GM21619 (cell line): ENCODE measurements around the gene TBX22.
"Not testable (repeated sequence)": the region's sequence is repeated elsewhere in the genome, so short reads cannot be mapped to it uniquely, and the experiment has no call there.

Experiments
- ATAC-seq: cut with Tn5 transposase; IDR thresholded peaks from one replicate; pipeline ENCODE4 v1.9.1; 2021; ENCODE audit not compliant: unreplicated experiment

The TBX22 gene, protein sequence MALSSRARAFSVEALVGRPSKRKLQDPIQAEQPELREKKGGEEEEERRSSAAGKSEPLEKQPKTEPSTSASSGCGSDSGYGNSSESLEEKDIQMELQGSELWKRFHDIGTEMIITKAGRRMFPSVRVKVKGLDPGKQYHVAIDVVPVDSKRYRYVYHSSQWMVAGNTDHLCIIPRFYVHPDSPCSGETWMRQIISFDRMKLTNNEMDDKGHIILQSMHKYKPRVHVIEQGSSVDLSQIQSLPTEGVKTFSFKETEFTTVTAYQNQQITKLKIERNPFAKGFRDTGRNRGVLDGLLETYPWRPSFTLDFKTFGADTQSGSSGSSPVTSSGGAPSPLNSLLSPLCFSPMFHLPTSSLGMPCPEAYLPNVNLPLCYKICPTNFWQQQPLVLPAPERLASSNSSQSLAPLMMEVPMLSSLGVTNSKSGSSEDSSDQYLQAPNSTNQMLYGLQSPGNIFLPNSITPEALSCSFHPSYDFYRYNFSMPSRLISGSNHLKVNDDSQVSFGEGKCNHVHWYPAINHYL

DNA sequence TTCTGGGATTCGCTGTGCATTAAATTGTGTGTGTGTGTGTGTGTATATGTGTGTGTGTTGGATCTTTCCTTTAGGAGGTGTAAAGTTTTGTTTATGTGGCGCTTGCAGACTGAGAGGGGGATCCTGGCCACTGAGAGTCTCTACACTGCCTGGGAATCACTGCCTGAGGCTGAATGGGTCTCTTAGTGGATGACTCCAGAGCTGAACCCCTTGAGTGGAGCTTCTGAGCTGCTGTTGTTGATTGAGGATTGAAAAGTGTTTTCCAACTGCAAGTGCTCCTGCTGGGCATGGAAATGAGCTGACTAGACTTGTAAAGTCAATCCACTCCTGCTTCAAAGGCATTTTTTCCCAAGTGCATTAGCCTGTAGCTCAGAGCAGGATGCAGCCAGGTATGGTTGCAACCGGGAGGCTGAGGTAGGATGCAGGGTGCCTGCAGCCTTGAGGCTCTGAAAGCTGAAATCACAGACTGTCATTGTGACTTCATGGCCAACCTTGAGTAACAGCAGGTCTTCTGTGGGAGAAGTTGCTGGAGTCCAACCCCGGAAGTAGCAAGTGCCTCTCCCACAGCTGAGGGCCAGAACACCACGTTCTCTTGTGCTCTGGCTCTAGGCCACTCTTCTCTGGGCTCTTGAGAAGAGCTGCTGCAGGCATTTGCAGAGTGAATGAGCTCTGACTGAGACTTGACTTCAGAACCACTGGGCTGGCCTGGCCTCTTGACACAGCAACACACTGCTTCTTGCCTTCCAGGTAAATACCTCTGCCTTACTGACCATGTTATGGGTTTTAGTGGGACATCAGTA, at the start of gene TBX22:
Gene TBX22 (plus strand): TSS at position 613 of the 800 bp plus-strand sequence. CDS start 7,517 bp downstream, outside the sequence.
- ATAC-seq: no peak

DNA sequence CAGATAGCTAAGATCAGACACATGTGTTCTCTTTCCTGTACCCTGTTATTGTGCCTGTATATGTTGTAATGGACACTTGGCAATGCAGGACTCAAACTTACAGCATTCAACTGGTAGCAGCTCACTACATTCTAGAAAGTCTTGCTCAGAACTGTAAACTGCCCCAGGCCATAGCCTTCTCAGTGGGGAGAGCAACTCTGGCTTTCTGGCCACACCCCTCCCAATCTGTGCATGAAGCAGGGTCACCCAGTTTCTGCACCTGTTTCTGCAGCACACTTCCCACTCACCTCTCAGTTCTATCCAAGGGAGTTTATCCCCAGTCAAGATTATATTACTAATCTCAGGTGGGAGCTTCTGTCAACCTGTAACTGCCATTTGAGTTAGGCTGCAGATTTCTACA, 38.9 kb upstream of the TBX22 start:
- ATAC-seq: no peak

DNA sequence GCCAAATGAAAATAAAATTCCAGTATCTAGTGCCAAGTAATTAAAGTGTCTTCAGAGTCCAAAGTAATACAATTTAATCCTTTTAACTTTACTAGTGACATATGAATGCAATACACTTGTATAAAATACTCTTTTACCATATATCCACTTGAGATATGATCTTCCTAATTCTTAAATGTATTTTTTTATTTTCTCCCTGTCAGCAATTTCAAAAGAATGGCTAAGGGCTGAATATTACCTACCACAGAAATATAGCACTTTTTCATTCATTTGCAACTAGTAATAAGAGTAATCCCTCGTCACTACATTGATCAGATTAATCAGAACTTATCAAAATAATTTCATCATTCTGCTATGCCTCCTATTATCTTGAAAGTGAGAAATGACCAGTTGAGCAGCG, 10.1 kb upstream of the TBX22 start:
- ATAC-seq: no peak

DNA sequence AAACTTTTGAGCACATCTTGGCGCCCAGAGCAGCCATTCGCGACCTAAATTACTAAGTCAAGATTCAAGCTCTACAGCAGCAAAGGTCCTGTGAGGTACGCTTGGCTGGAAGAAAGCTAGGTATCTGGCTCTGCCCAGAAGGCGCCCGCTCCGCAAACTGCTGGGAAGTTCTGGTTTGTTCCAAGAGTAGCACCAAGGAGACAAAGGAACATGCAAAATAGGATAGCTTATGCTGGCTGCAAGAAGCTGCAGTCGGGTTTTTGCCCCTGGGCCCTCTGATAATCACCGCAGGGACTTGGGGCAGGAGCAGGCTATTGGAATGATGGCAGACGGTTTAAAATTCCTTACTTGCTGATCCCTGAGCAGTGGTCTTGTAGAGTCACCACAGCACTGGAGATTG, 3.0 kb upstream of the TBX22 start:
- ATAC-seq: no peak

DNA sequence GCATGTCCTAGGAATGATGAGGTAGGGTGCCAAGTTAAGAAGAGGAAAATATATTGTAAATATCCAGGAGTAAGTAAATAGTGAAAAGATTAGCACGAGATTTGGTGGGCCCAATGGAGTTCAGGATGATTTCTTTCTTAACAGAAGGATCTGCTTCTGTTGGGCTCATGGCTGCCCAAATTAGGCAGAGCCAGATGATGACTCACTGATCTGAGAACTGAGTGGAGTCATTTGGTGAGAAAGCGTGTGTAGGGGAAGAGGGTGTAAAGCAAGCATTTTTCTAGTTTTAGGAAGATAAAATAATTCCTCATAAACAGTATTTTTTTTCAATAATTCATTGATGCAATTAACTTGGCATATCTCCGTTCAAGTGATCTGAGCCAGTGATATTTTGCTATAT, 1.6 kb downstream of the TBX22 start:
- no peak for ATAC-seq

DNA sequence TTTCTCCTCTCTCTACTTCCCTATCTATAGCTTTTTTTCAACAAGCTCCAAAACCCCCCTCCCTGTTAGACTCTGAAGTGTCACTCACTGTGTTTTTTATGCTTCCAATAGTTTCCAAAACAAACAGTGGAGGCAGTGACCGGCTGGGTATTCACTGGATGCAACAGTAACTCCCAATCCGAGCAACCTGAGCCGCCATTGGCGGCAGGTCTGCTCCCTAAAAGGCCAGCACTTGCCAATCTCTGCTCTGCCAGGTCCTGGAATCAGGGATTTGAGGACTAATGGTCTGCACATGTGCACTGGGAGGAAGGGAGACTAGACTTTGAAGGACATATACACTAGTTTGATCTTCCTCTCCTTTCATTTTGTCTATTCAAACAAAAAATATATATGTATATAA, 7.1 kb downstream of the TBX22 start:
- no peak for ATAC-seq

DNA sequence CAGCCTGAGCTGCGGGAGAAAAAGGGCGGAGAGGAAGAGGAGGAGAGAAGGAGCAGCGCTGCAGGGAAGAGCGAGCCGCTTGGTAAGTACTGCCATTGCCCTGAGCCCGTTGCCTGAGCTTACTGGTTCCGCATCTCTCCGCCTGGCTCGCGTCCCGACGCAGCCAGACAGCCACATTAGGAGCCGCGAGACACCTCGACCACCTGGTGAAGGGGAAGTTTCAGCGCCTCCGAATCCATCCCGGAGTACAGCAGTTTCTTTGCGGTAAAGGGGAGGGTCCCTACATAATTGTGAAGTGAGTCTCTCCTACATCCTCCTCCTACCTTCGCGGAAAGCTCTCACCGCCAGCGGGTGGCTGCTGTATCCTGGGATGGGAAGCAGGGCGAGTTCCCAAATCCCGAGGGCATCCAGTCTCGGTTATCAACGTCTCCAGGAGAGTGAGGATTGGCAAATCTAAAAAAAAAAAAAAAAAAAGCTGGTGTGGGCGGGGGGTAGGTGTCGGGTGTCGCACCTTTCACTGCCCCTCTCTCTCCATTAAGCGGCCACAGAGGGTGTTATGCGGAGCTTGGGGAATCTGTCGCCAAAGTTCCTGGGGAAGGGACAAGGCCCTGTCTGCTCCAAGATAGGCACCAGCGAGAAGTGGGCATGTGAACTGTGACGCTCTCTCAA, 7.9 kb downstream of the TBX22 start:
- ATAC-seq: no peak

DNA sequence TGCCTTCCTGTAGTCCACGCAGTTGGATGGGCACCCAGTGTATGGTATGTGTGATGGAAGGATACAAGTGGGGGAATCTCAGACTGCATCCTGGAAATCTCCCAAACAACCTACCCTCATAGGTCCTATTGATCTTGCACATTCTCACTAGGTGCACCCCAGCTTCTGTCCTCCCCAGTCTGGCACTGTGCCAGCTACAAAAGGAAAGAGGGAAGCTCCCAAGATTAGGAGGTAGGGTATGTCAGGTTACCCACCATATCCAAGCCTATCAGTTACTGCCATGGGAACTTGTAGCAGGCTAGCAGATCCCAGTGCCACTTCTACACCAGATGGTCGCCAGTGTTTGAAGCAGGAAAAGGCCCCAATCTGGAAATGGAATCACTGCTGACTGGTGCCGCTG, 11.6 kb downstream of the TBX22 start:
- no peak for ATAC-seq

DNA sequence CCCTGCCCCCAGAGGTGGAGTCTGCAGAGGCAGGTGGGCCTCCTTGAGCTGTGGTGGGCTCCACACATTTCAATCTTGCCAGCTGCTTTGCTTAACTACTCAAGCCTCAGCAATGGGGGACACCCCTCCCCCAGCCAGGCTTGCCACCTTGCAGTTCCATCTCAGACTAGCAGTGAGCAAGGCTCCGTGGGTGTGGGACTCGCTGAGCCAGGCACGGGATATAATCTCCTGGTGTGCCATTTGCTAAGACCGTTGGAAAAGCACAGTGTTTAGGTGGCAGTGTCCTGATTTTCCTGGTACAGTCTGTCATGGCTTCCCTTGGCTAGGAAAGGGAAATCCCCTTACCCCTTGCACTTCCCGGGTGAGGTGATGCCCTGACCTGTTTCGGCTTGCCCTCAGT, 51.6 kb downstream of the TBX22 start:
- not testable (repeated sequence) for ATAC-seq

DNA sequence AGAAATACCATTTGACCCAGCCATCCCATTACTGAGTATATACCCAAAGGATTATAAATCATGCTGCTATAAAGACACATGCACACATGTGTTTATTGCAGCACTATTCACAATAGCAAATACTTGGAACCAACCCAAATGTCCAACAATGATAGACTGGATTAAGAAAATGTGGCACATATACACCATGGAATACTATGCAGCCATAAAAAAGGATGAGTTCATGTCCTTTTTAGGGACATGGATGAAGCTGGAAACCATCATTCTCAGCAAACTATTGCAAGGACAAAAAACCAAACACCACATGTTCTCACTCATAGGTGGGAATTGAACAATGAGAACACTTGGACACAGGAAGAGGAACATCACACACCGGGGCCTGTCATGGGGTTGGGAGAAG, 61.1 kb downstream of the TBX22 start:
- not testable (repeated sequence) for ATAC-seq
